OCI-LY3 (cell line): ENCODE data around the gene MARCHF4.
A peak's percentile ranks its signal among the peaks of the same experiment; 100 is the strongest.

Experiments
- H2AFZ ChIP-seq: fragments of 200-600, 300-600 bp; shearing (Covaris generic); 2 replicates; pipeline ENCODE4 v1.6.0; 2014; ENCODE audit warnings: antibody characterized with exemption, low read depth, low read length
- H3K27ac ChIP-seq: fragments of 200-600, 300-600 bp; sonication (generic); 2 replicates; pipeline ENCODE4 v1.5.1; 2014; ENCODE audit warnings: mild to moderate bottlenecking, low read length, moderate library complexity, mixed read lengths
- H3K27me3 ChIP-seq: fragments of 200-600, 300-600 bp; sonication (generic); 2 replicates; pipeline ENCODE4 v1.6.1; 2014; ENCODE audit warnings: low read depth, low read length, mixed read lengths
- H3K36me3 ChIP-seq: fragments of 200-600, 300-600 bp; sonication (generic); replicated peaks from 2 replicates; pipeline ENCODE3; 2014; ENCODE audit warnings: low read depth, low read length, mixed read lengths
- H3K4me1 ChIP-seq: fragments of 300-600, 200-600 bp; sonication (generic); 2 replicates; pipeline ENCODE4 v1.6.1; 2014; ENCODE audit warnings: low read length, mixed read lengths
- H3K4me2 ChIP-seq: fragments of 200-600, 300-600 bp; sonication (generic); 2 replicates; pipeline ENCODE4 v1.6.1; 2014; ENCODE audit warnings: low read length, mixed read lengths
- H3K4me3 ChIP-seq: fragments of 300-600, 200-600 bp; sonication (generic); 2 replicates; pipeline ENCODE4 v1.5.1; 2014; ENCODE audit warnings: antibody characterized with exemption, mild to moderate bottlenecking, low read length, moderate library complexity
- H3K79me2 ChIP-seq: fragments of 300-600, 200-600 bp; shearing (Covaris generic); 2 replicates; pipeline ENCODE4 v1.6.1; 2014; ENCODE audit warnings: mild to moderate bottlenecking, low read length, mixed read lengths
- H3K9ac ChIP-seq: fragments of 300-600, 200-600 bp; shearing (Covaris generic); 2 replicates; pipeline ENCODE4 v1.6.0; 2014; ENCODE audit warnings: mild to moderate bottlenecking, low read length, moderate library complexity
- H3K9me3 ChIP-seq: fragments of 200-600, 300-600 bp; shearing (Covaris generic); 2 replicates; pipeline ENCODE4 v1.6.1; 2014; ENCODE audit warnings: low read length, mixed read lengths; ENCODE audit not compliant: insufficient read depth
- H4K20me1 ChIP-seq: fragments of 200-600, 300-600 bp; sonication (generic); 2 replicates; pipeline ENCODE4 v1.6.1; 2016; ENCODE audit warnings: low read length, mixed read lengths; ENCODE audit not compliant: insufficient read depth
- EZH2phosphoT487 ChIP-seq: fragments of 200-600 bp; shearing (Covaris generic); IDR thresholded peaks from 2 replicates; pipeline ENCODE4 v1.6.1; 2018; ENCODE audit warnings: antibody characterized with exemption, mixed run types, low read depth
- TF ChIP-seq, protein P1 (sequence below): fragments of 200-600, 300-600 bp; sonication (generic); IDR thresholded peaks from 2 replicates; pipeline ENCODE4 v1.5.1; 2014; ENCODE audit warnings: antibody characterized with exemption, low read length, low read depth

The MARCHF4 gene

DNA sequence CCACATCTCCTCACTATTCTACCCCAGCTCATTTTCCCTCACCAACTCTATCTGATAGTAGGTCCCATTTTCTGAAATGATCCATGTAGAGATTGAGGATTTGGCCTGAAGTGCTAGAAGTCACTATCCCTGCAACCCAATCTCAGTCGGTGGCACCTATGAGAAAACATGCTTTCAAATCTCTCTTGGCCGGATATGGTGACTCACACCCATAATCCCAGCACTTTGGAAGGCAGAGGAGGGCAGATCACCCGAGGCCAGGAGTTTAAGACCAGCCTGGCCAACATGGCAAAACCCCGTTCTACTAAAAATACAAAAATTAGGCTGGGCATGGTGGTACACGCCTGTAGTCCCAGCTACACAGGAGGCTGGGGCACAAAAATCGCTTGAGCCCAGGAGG is 19.1 kb upstream of the MARCHF4 start:
- Histone ChIP-seq H3K36me3 (no peaks in the 10 kb centered on the region), H3K4me3 (no peak overlapping the region), H3K79me2 (no peaks in the 10 kb centered on the region), H4K20me1 (no peaks in the 10 kb centered on the region), H3K27ac (no peak overlapping the region), H3K4me2 (no peak overlapping the region), H3K27me3 (no peaks in the 10 kb centered on the region), H3K9ac (no peak overlapping the region), H3K4me1 (peaks cover 25% of the 10 kb centered on the region), H2AFZ (no peak overlapping the region), H3K9me3 (no peaks in the 10 kb centered on the region)
- TF ChIP-seq EZH2phosphoT487, result no peak

DNA sequence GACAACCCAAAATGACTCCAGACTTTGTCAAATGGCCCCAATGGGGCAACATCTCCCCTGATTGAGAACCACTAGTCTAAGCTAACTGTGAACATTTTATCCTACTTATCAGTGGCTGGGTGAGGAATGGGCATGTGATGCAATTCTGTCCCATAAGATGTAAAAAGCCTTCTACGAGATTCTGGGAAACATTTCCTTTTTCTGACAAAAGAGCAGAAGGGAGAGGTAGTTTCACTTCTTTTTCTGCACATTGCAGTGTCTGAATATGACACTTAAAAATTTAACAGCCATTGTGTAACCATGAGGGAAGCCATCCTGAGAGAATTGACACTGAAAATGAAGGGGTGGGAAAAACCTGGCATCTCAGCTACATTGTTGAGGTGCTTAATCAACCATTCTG is 17.3 kb upstream of the MARCHF4 start:
- Histone ChIP-seq H3K27ac (no peak overlapping the region), H4K20me1 (no peaks in the 10 kb centered on the region), H3K4me3 (no peak overlapping the region), H3K36me3 (no peaks in the 10 kb centered on the region), H3K4me1 (peaks cover 25% of the 10 kb centered on the region), H3K9me3 (no peaks in the 10 kb centered on the region), H3K79me2 (no peaks in the 10 kb centered on the region), H3K4me2 (peak overlapping the region; percentile 4; the same call in 1 of the 2 replicates), H3K9ac (no peak overlapping the region), H3K27me3 (no peaks in the 10 kb centered on the region), H2AFZ (no peak overlapping the region)
- TF ChIP-seq, protein P1, sequence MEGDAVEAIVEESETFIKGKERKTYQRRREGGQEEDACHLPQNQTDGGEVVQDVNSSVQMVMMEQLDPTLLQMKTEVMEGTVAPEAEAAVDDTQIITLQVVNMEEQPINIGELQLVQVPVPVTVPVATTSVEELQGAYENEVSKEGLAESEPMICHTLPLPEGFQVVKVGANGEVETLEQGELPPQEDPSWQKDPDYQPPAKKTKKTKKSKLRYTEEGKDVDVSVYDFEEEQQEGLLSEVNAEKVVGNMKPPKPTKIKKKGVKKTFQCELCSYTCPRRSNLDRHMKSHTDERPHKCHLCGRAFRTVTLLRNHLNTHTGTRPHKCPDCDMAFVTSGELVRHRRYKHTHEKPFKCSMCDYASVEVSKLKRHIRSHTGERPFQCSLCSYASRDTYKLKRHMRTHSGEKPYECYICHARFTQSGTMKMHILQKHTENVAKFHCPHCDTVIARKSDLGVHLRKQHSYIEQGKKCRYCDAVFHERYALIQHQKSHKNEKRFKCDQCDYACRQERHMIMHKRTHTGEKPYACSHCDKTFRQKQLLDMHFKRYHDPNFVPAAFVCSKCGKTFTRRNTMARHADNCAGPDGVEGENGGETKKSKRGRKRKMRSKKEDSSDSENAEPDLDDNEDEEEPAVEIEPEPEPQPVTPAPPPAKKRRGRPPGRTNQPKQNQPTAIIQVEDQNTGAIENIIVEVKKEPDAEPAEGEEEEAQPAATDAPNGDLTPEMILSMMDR, result no peak
- TF ChIP-seq EZH2phosphoT487, result no peak

DNA sequence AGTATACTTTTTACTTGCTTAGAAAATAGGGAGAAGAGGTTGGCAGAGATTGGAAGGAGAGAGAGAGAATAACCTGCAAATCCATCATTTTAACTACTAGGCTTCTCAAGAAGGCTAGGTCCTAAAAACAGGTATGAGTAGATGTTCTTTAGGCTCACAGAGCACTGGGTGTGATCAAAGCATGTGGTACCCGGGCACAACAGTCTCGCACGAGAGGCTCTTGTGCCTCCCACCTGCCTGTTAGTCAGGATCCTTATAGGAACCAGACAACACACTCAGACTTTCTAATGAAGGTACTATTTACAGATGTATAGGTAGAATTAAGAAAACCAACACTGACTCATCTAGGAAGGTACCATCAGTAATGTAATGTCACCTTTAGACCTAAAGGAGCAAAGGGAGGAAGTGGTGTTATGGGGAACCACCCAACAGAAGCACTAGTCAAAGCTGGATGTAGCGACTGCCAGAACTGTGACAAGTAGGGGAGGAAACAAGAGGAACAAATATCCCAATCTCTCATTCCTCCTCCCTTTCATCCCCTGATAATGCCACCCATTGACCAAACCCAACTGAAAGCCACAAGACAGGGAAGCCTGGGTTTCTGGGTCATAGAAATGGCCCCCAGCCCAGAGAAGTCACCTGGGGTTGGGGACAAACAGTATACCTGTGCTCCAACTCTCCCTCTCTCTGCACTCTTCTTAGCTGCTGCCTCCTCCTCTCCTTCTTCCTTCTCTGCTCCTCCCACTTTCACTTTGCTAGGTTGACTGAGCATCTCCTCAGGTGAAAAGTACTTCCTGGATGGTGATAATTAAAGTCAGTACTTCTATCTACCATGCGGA is 16.0 kb upstream of the MARCHF4 start:
- no peaks in the 10 kb centered on the region for H4K20me1 ChIP-seq
- H3K9ac ChIP-seq, result no peak overlapping the region
- H2AFZ ChIP-seq, result no peak overlapping the region
- H3K4me1 ChIP-seq, result peaks cover 25% of the 10 kb centered on the region
- no peaks in the 10 kb centered on the region for H3K79me2 ChIP-seq
- TF ChIP-seq, protein P1, result no peak
- TF ChIP-seq EZH2phosphoT487, result no peak
- H3K9me3 ChIP-seq, result no peaks in the 10 kb centered on the region
- peak overlapping the region; percentile 80 for H3K4me2 ChIP-seq
- no peaks in the 10 kb centered on the region for H3K36me3 ChIP-seq
- peak overlapping the region; percentile 40; the same call in 1 of the 2 replicates for H3K4me3 ChIP-seq
- H3K27me3 ChIP-seq, result no peaks in the 10 kb centered on the region
- peak overlapping the region; percentile 48 for H3K27ac ChIP-seq

DNA sequence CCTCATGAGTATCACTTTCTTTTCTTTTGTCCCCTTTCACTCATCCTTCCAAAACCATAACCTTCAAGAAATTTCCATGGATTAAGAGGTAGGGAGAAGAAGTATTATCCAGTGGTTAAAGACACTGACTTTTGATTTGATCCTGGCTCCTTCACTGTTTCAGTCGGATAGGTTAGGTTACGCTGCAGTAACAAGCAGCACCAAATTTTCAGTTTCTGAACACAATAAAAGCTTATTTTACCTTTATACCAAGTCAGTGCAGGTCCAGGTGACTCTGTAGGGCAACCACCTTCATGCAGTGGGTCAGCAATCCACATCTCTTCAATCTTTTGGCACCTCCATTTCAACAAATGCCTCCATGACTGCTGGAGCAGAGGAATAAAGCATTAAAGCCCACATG is 15.0 kb upstream of the MARCHF4 start:
- Histone ChIP-seq H3K27ac (no peak overlapping the region), H3K4me3 (no peak overlapping the region), H3K9me3 (no peaks in the 10 kb centered on the region), H4K20me1 (no peaks in the 10 kb centered on the region), H3K36me3 (no peaks in the 10 kb centered on the region), H3K79me2 (no peaks in the 10 kb centered on the region), H3K4me1 (peaks cover 25% of the 10 kb centered on the region), H3K27me3 (no peaks in the 10 kb centered on the region), H2AFZ (no peak overlapping the region), H3K4me2 (no peak overlapping the region), H3K9ac (no peak overlapping the region)
- TF ChIP-seq, protein P1, result no peak
- no peak for TF ChIP-seq EZH2phosphoT487
